Fibroblast of the aortic adventitia (primary cell): ENCODE measurements around the gene TNS3. TPM values are rescaled to one million over a fixed set of nuclear protein-coding genes. Genes with fewer than 3 reads are reported as not detected.

Experiments used
- DNase-seq: peaks from one replicate; pipeline ENCODE4 v3.0.0-alpha.2; 2010; ENCODE audit warnings: low read depth
- H3K4me3 ChIP-seq: 2 replicates; pipeline ENCODE4 v1.5.1; 2011; ENCODE audit warnings: low read depth, mild to moderate bottlenecking, control low read depth, low read length, moderate library complexity
- total RNA-seq: library from RNA; depleted of rRNA; stranded (reverse); fragments of >200 nt; gene quantifications from 2 replicates; pipeline ENCODE4 v1.2.3, GENCODE V29; 2012; ENCODE audit warnings: low replicate concordance
- TF ChIP-seq, protein P1 (sequence below): IDR thresholded peaks from 2 replicates; pipeline ENCODE4 v1.5.1; 2011; ENCODE audit warnings: mild to moderate bottlenecking, low read length, control low read depth, inconsistent platforms; ENCODE audit not compliant: insufficient read depth

The TNS3 gene
- total RNA-seq, 1 donor = 28.3 TPM

DNA sequence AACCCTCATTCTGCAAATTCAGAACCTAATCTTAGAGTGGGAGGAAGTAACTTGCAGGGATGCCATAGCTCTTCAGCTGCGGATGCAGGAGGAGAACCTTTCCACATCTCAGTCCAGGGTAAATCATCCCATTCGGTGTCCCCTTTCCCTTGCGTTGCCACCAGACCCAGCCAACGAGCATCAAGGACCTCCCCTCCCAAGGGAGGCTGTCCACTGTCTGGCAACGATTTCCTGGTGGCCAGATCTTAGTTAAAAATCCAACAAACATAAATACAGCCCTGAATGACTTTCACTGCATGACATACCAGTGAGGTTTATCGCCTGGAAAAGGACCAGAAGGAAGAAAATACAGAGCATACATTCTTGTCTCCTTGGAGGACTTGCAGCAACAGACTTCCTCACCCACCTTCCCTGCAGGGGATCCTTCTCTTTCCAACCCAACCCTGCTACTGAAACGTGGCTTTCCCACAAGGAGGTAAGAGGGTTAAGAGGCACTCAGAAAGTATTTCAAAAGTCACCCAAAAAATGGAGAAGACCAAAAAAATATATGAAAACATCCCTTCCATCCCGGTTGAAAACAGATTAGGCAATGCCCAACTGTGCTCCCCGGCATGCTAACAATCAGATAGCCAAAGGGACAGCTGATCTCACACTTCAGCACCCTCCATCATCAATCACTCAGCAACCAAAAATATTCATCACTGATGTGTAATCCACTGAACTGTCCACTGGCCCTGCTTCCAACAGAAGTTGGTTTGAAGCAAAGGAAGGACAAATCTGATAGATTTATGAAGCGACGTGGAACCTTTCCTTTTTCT, 206.6 kb downstream of the TNS3 start:
- H3K4me3 ChIP-seq = no peak overlapping the region
- peak; percentile 7 for DNase-seq
- TF ChIP-seq, protein P1, sequence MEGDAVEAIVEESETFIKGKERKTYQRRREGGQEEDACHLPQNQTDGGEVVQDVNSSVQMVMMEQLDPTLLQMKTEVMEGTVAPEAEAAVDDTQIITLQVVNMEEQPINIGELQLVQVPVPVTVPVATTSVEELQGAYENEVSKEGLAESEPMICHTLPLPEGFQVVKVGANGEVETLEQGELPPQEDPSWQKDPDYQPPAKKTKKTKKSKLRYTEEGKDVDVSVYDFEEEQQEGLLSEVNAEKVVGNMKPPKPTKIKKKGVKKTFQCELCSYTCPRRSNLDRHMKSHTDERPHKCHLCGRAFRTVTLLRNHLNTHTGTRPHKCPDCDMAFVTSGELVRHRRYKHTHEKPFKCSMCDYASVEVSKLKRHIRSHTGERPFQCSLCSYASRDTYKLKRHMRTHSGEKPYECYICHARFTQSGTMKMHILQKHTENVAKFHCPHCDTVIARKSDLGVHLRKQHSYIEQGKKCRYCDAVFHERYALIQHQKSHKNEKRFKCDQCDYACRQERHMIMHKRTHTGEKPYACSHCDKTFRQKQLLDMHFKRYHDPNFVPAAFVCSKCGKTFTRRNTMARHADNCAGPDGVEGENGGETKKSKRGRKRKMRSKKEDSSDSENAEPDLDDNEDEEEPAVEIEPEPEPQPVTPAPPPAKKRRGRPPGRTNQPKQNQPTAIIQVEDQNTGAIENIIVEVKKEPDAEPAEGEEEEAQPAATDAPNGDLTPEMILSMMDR = no peak

DNA sequence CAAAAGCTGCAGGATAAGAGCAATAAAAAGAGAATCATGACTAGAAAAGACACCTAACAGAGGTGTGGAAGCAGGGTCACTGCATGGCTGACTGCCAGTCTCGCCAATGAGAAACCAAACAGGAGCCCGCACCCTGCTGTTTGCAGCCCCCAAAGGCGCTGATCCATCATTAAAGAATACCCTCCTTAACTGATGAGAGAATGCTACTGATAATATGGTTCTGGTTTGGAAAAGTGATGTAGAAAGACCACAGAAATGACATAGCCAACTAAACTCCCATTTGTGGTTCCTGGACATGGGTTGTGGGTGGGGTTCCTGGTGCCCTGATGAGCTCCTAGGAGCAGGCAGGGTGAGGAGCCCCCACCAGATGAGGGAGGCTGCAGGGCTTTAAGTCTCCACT, 207.4 kb downstream of the TNS3 start:
- TF ChIP-seq, protein P1 = no peak
- H3K4me3 ChIP-seq = no peak overlapping the region
- no peak for DNase-seq

DNA sequence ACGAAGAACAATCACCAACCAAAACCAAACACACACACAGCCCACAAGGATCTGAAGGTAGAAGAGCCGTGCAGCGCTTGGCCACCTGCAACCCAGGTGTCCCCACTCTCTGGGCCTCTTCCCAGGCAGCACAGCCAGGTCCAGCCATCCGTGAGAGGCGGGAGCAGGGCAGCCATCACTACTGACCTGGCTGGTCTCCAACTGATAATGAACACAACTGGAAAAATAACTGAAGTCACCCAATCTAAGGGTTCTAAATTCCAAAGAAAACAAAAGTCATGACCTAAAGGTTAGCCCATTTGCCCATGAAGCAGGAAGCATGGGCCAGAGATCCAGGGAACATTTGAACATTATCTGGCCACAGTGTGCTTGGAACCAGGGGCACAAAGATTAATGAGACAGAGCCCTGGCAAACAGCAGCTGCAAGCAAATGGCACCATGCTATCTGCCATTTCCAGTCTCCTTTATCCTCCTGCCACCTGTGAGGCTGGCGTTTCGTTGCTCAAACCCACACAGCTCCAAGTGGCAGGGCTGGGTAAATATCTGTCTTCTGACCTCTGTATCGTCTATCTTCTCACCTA, 207.9 kb downstream of the TNS3 start:
- DNase-seq = no peak
- no peak overlapping the region for H3K4me3 ChIP-seq
- TF ChIP-seq, protein P1 = no peak

DNA sequence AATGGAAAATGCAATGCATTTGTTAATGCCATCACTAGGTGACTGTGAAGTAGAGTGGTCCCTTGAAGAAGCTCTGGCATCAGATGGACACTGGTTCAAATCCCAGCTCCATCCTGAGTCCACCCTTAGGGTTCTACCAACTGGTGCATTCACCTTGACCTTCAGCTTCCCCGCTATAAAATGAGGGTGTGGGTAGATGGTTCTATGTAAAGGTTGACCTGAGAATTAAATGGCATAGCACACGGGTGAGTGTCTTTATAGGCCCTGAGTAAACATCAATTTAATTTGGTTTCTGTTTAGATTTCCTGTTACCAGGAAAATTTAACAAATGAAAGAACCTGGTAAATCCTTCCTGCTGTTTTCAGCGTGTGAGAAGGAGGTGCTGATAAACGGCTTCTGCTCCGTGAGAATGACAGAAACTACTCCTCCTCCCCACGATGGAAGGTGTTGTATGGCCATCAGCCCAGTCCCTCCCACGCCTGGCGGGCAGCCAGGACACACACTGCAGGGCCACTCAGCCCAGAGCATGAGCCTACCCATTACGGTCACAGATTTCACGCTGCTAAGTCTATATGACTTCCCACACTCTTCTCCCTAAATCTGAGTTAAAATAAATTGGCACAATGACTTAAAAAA, 210.1 kb downstream of the TNS3 start:
- DNase-seq = no peak
- no peak overlapping the region for H3K4me3 ChIP-seq
- TF ChIP-seq, protein P1 = no peak

DNA sequence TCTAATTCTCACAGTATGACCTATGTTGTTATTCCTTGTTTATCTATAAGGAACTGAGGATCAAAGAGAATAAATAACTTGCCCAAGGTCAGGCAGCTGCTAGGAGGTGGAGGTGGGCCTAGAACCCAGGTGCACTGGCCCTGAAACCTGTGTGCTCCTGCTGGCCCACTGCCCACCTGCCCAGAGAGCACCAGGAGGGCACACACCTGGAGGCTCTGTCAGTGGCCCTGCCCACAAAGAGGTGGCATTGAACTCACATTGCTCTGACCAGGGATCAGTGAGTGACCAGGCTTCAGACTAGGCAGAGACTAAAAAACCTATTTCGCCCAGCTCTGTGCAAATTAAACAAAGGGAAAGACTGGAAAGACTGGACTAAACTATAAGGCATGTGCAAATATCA, 210.6 kb downstream of the TNS3 start:
- no peak for DNase-seq
- TF ChIP-seq, protein P1 = no peak

DNA sequence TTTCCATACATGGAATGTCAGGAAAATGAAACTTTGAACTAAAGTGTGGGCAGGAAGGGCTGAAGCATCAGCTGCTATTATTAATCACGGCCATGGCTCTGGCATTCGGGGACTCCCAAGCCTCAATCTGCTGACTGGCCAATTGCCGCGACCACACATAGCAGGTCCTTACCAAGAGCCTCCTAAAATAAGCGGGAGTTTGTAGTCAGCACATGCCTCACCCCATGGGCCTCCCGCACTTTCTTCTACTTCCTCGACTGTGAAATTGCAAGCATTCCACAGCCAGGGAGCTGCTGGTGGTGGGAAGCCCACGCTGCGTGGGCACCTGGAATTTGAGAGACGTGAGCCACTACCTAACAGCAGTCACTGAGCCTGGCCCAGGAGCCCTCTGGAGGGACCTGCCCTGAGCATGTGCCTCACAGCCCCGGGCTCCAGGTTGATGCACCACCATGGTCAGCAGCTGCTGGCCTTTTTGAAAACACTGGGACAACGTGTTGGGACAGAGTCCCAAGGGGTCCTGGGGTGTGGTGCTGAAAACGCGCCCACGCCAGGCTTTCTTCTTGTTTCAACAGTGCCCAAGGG, 211.4 kb downstream of the TNS3 start:
- TF ChIP-seq, protein P1 = no peak
- DNase-seq = no peak
- no peak overlapping the region for H3K4me3 ChIP-seq

More for the DNA sequence above, 210.6 kb downstream of the TNS3 start:
- H3K4me3 ChIP-seq = no peak overlapping the region
